ENCODE results near the gene TM9SF2. TPM values are rescaled to one million over a fixed set of nuclear protein-coding genes. Genes with fewer than 3 reads are reported as not detected.

TM9SF2 gene
- total RNA-seq, 1 experiment from 2014 or later: 67.9 TPM

- POLR2A ChIA-PET: no interaction called here
- no peak overlapping the region for H3K4me3 ChIP-seq (ENCODE audit: low read depth in 2 of 2, low read length in 2 of 2)
- in situ Hi-C loops (cut with HindIII; ENCODE audit: low pct_unique_long_range_greater_than_20kb, low sequenced_read_pairs) (no loop called here), intact Hi-C loops (cut with micrococcal nuclease; ENCODE audit: unreplicated experiment) (no loop called here)
- H3K36me3 ChIP-seq (ENCODE audit: control insufficient read depth, insufficient read depth, low read length): no peaks in the 10 kb centered on the region
- no peak for ATAC-seq
- no peak for TF ChIP-seq CTCF (IDR thresholded peaks at IDR 0.05)
- no peak for TF ChIP-seq TCF7L2 (IDR thresholded peaks at IDR 0.05; ENCODE audit: low read depth, low read length)
- TF ChIP-seq REST (IDR thresholded peaks at IDR 0.05; ENCODE audit: insufficient read depth in 1 of 2, low read depth in 2 of 2, low read length in 1 of 2): no peak
- no peak for TF ChIP-seq POLR2AphosphoS5 (IDR thresholded peaks at IDR 0.05; ENCODE audit: low read depth, low read length)
- no peak for TF ChIP-seq SIN3A (IDR thresholded peaks at IDR 0.05; ENCODE audit: borderline replicate concordance, insufficient read depth, low read depth, low read length)
- DNase-seq (ENCODE audit: low read depth, low spot score): no peak
- H3K9me3 ChIP-seq (ENCODE audit: control insufficient read depth, insufficient read depth, low read depth, low read length): no peaks in the 10 kb centered on the region
- no TSS peak for BruUV-seq (replicated peaks)
- H3K4me1 ChIP-seq (ENCODE audit: control insufficient read depth, insufficient read depth, low read length): no peaks in the 10 kb centered on the region
- no peaks in the 10 kb centered on the region for H3K27me3 ChIP-seq (ENCODE audit: control insufficient read depth, insufficient read depth, low read length)
- H3K27ac ChIP-seq (ENCODE audit: low read length): no peak overlapping the region
- CTCF ChIA-PET: no interaction called here
Observed at GRCh38 chr13:99470027-99470426, 31.2 kb upstream of the TM9SF2 start.

GRCh38 chr13:99471221-99472121 lies 29.8 kb upstream of the TM9SF2 start:
- no peak for ATAC-seq

More at GRCh38 chr13:99471221-99472121, 29.8 kb upstream of the TM9SF2 start:
- intact Hi-C loops (cut with micrococcal nuclease; ENCODE audit: unreplicated experiment) (no loop called here), in situ Hi-C loops (cut with HindIII; ENCODE audit: low pct_unique_long_range_greater_than_20kb, low sequenced_read_pairs) (no loop called here)
- Histone ChIP-seq H3K4me3 (ENCODE audit: low read depth in 2 of 2, low read length in 2 of 2) (no peak overlapping the region), H3K27ac (ENCODE audit: low read length) (no peak overlapping the region), H3K9me3 (ENCODE audit: control insufficient read depth, insufficient read depth, low read depth, low read length) (no peaks in the 10 kb centered on the region), H3K4me1 (ENCODE audit: control insufficient read depth, insufficient read depth, low read length) (no peaks in the 10 kb centered on the region), H3K36me3 (ENCODE audit: control insufficient read depth, insufficient read depth, low read length) (no peaks in the 10 kb centered on the region), H3K27me3 (ENCODE audit: control insufficient read depth, insufficient read depth, low read length) (no peaks in the 10 kb centered on the region)
- ChIA-PET CTCF (no interaction called here), POLR2A (no interaction called here)
- BruUV-seq (replicated peaks): no TSS peak
- no peak for TF ChIP-seq POLR2AphosphoS5 (IDR thresholded peaks at IDR 0.05; ENCODE audit: low read depth, low read length)
- no peak for TF ChIP-seq SIN3A (IDR thresholded peaks at IDR 0.05; ENCODE audit: borderline replicate concordance, insufficient read depth, low read depth, low read length)
- no peak for TF ChIP-seq TCF7L2 (IDR thresholded peaks at IDR 0.05; ENCODE audit: low read depth, low read length)
- no peak for TF ChIP-seq REST (IDR thresholded peaks at IDR 0.05; ENCODE audit: insufficient read depth in 1 of 2, low read depth in 2 of 2, low read length in 1 of 2)
- TF ChIP-seq CTCF (IDR thresholded peaks at IDR 0.05): no peak
- no peak for DNase-seq (ENCODE audit: low read depth, low spot score)

All from Panc1 (cell line).